SW 1271 (cell line): ENCODE data around the gene SCARB2.

ENCODE experiments used
- DNase-seq, 2 experiments: peaks; one replicate each; lab custom pipeline; 2025; lab: John Stamatoyannopoulos, UW

SCARB2 gene

GRCh38 chr4:76148142-76148865, 65.3 kb downstream of the SCARB2 start, which contains the start of gene NUP54:
TSS of gene NUP54 (minus strand) at chr4:76148397. CDS start at chr4:76148374, 23 bp downstream.
- DNase-seq = peak; percentile 50 to 86

- DNase-seq = peak; percentile 74 to 78
Measured at GRCh38 chr4:76147454-76148141, 66.0 kb downstream of the SCARB2 start.

- DNase-seq = no peak
Measured at GRCh38 chr4:76144546-76144945, 69.1 kb downstream of the SCARB2 start.

- no peak for DNase-seq
Measured at GRCh38 chr4:76141241-76141640, 72.4 kb downstream of the SCARB2 start.

- no peak for DNase-seq
Measured at GRCh38 chr4:76127754-76128153, 85.9 kb downstream of the SCARB2 start.

GRCh38 chr4:76125816-76126215, 87.8 kb downstream of the SCARB2 start:
- DNase-seq = no peak

GRCh38 chr4:76120199-76120598, 93.4 kb downstream of the SCARB2 start:
- no peak for DNase-seq

- no peak for DNase-seq
Measured at GRCh38 chr4:76117536-76117935, 96.1 kb downstream of the SCARB2 start.

GRCh38 chr4:76116821-76117220, 96.8 kb downstream of the SCARB2 start:
- DNase-seq = no peak
